IMR-90 (cell line): ENCODE measurements around the gene LLGL1. TPM values are rescaled to one million over a fixed set of nuclear protein-coding genes. Genes with fewer than 3 reads are reported as not detected.

Source experiments
- ATAC-seq: fragments of 200-7000 bp; cut with Tn5 transposase; 2 replicates; pipeline ENCODE4 v1.9.1; 2020; ENCODE audit warnings: low read depth, mild to moderate bottlenecking, moderate library complexity
- BruUV-seq: library from RNA; stranded (reverse); fragments of 400-500 nt; replicated peaks from 2 replicates; lab custom pipeline; 2021; lab: Mats Ljungman, UMichigan
- CTCF ChIA-PET: fragments of 300-600 bp; formaldehyde crosslinking; extraction: SDS; loops from one replicate; lab custom pipeline; 2021; ENCODE audit warnings: antibody characterized with exemption; lab: Yijun Ruan, JAX
- POLR2A ChIA-PET: fragments of 300-600 bp; sonication (Branson Sonifier 250); formaldehyde crosslinking; loops from one replicate; lab custom pipeline; 2022; ENCODE audit warnings: antibody characterized with exemption; ENCODE audit not compliant: unreplicated experiment; lab: Charles Lee
- DNase-seq: peaks from one replicate; pipeline ENCODE4 v3.0.0; 2013
- H2AFZ ChIP-seq: replicated peaks from 2 replicates; pipeline ENCODE3; 2013; ENCODE audit warnings: low read length, mild to moderate bottlenecking; ENCODE audit not compliant: poor library complexity
- H2AK5ac ChIP-seq: 2 replicates; pipeline ENCODE4 v1.6.1; 2013; ENCODE audit warnings: low read depth, low read length, inconsistent platforms
- H2AK9ac ChIP-seq: replicated peaks from 2 replicates; pipeline ENCODE3; 2013; ENCODE audit warnings: mild to moderate bottlenecking, low read depth, low read length, moderate library complexity; ENCODE audit not compliant: poor library complexity
- H2BK120ac ChIP-seq: 2 replicates; pipeline ENCODE4 v1.6.1; 2013; ENCODE audit warnings: low read depth, low read length, inconsistent platforms
- H2BK15ac ChIP-seq: 3 replicates; pipeline ENCODE4 v1.6.1; 2013; ENCODE audit warnings: low read depth, low read length, inconsistent platforms
- H2BK20ac ChIP-seq: 2 replicates; pipeline ENCODE4 v1.6.1; 2013; ENCODE audit warnings: low read depth, mild to moderate bottlenecking, inconsistent platforms, low read length, moderate library complexity
- H2BK5ac ChIP-seq: 2 replicates; pipeline ENCODE4 v1.6.1; 2013; ENCODE audit warnings: mild to moderate bottlenecking, low read depth, low read length, inconsistent platforms; ENCODE audit not compliant: poor library complexity, severe bottlenecking
- H3K14ac ChIP-seq: replicated peaks from 2 replicates; pipeline ENCODE4 v1.6.1; 2013; ENCODE audit warnings: low read depth, low read length, inconsistent platforms
- H3K18ac ChIP-seq: 2 replicates; pipeline ENCODE4 v1.6.1; 2013; ENCODE audit warnings: low read depth, low read length, control low read depth
- H3K23ac ChIP-seq: 2 replicates; pipeline ENCODE4 v1.6.1; 2013; ENCODE audit warnings: low read depth, low read length, inconsistent platforms
- H3K27ac ChIP-seq: 2 replicates; pipeline ENCODE4 v1.5.1; 2013; ENCODE audit warnings: mild to moderate bottlenecking, control low read depth, low read length; ENCODE audit not compliant: insufficient read depth
- H3K27me3 ChIP-seq: 2 replicates; pipeline ENCODE4 v1.6.1; 2013; ENCODE audit warnings: low read length; ENCODE audit not compliant: control insufficient read depth, insufficient read depth
- H3K36me3 ChIP-seq: 2 replicates; pipeline ENCODE4 v1.6.1; 2013; ENCODE audit warnings: low read length, mixed read lengths; ENCODE audit not compliant: control insufficient read depth, insufficient read depth
- H3K4ac ChIP-seq: 2 replicates; pipeline ENCODE4 v1.6.1; 2013; ENCODE audit warnings: low read depth, low read length, inconsistent platforms
- H3K4me1 ChIP-seq: 2 replicates; pipeline ENCODE4 v1.6.1; 2013; ENCODE audit warnings: low read length, mixed read lengths; ENCODE audit not compliant: control insufficient read depth, insufficient read depth
- H3K4me2 ChIP-seq: 2 replicates; pipeline ENCODE4 v1.6.1; 2013; ENCODE audit warnings: low read depth, mild to moderate bottlenecking, control low read depth, low read length, moderate library complexity
- H3K4me3 ChIP-seq: 2 replicates; pipeline ENCODE4 v1.5.1; 2013; ENCODE audit warnings: low read depth, mild to moderate bottlenecking, control low read depth, low read length, moderate library complexity; ENCODE audit not compliant: insufficient read depth
- H3K56ac ChIP-seq: 2 replicates; pipeline ENCODE4 v1.6.1; 2013; ENCODE audit warnings: low read length, inconsistent platforms; ENCODE audit not compliant: insufficient read depth; ENCODE audit errors: extremely low read depth
- H3K79me1 ChIP-seq, 2 experiments: 2 replicates each; pipeline ENCODE4 v1.6.1; 2013; ENCODE audit warnings: low read length in 2 of 2, inconsistent platforms in 1 of 2, low read depth in 1 of 2
- H3K9ac ChIP-seq: 2 replicates; pipeline ENCODE4 v1.6.1; 2013; ENCODE audit warnings: low read depth, low read length, control low read depth
- H3K9me1 ChIP-seq: 2 replicates; pipeline ENCODE4 v1.6.1; 2013; ENCODE audit warnings: low read length, inconsistent platforms; ENCODE audit not compliant: insufficient read depth
- H3K9me3 ChIP-seq: 2 replicates; pipeline ENCODE4 v1.6.1; 2013; ENCODE audit warnings: low read length; ENCODE audit not compliant: control insufficient read depth, insufficient read depth
- H4K20me1 ChIP-seq: 2 replicates; pipeline ENCODE4 v1.6.1; 2013; ENCODE audit warnings: low read length, inconsistent platforms; ENCODE audit not compliant: insufficient read depth
- H4K5ac ChIP-seq: 2 replicates; pipeline ENCODE4 v1.6.1; 2013; ENCODE audit warnings: mild to moderate bottlenecking, low read depth, low read length, control low read depth
- H4K8ac ChIP-seq, 2 experiments: 2 replicates each; pipeline ENCODE4 v1.6.1; 2013; ENCODE audit warnings: low read depth in 2 of 2, low read length in 2 of 2, control low read depth in 1 of 2, inconsistent platforms in 1 of 2
- H4K91ac ChIP-seq: 2 replicates; pipeline ENCODE4 v1.6.1; 2013; ENCODE audit warnings: low read depth, low read length, inconsistent platforms; ENCODE audit not compliant: insufficient read depth
- CEBPB ChIP-seq: IDR thresholded peaks from 2 replicates; pipeline ENCODE4 v1.6.1; 2012; ENCODE audit warnings: low read depth, low read length, improper control_type of control experiment
- CHD1 ChIP-seq: IDR thresholded peaks from 2 replicates; pipeline ENCODE4 v1.6.1; 2012; ENCODE audit warnings: low read depth, low read length, improper control_type of control experiment
- MXI1 ChIP-seq: IDR thresholded peaks from 2 replicates; pipeline ENCODE4 v1.6.1; 2012; ENCODE audit warnings: low read depth, mild to moderate bottlenecking, low read length, moderate library complexity, borderline replicate concordance
- NFE2L2 ChIP-seq: fragments of 150-350 bp; IDR thresholded peaks from 2 replicates; pipeline ENCODE4 v1.6.1; 2016; ENCODE audit warnings: low read depth, mild to moderate bottlenecking, low read length
- SMC3 ChIP-seq: fragments of 150-350 bp; IDR thresholded peaks from 2 replicates; pipeline ENCODE4 v1.6.1; 2016; ENCODE audit warnings: low read depth, mild to moderate bottlenecking, antibody characterized with exemption, low read length, moderate library complexity
- WGBS, 2 experiments: methylation state at CpG; one replicate each; pipeline versions ENCODE4 v1.1.5 to v1.1.7; 2013; ENCODE audit warnings: missing lambda C conversion rate in 2 of 2; ENCODE audit not compliant: insufficient read length in 1 of 2; ENCODE audit errors: extremely low coverage in 2 of 2; 5-methylcytosine and 5-hydroxymethylcytosine counted together
- dilution Hi-C: fragments of 300-500 bp; cut with HindIII; formaldehyde crosslinking; loops from one replicate; pipeline ENCODE4 v1.14.3; 2018; ENCODE audit warnings: low sequenced_read_pairs; ENCODE audit not compliant: unreplicated experiment
- in situ Hi-C: fragments of 300-500 bp; cut with MboI; formaldehyde crosslinking; loops from 3 replicates; pipeline ENCODE4 v1.14.3; 2019; ENCODE audit warnings: low sequenced_read_pairs, inconsistent platforms, mixed read lengths
- intact Hi-C: fragments of 100-400 bp; cut with micrococcal nuclease; formaldehyde crosslinking; loops from 2 replicates; pipeline ENCODE4 v1.10.0; 2022
- polyA plus RNA-seq, 3 experiments: library from polyadenylated mRNA; depleted of rRNA; stranded (reverse); fragments of >200 nt; gene quantifications; 2 replicates each; pipeline ENCODE4 v1.2.3, GENCODE V29; 2012; ENCODE audit warnings: low replicate concordance in 1 of 3
- total RNA-seq: library from RNA; depleted of rRNA; stranded (reverse); fragments of >200 nt; gene quantifications from 2 replicates; pipeline ENCODE4 v1.2.3, GENCODE V29; 2012
- TF ChIP-seq, protein P1 (sequence below): fragments of 150-350 bp; IDR thresholded peaks from 2 replicates; pipeline ENCODE4 v1.6.1; 2016; ENCODE audit warnings: low read depth, mild to moderate bottlenecking, low read length, moderate library complexity, borderline replicate concordance

The LLGL1 gene
- total and polyA plus RNA-seq, 2 of the 4 experiments (the other 2 are of a cell fraction): 40.1 to 52.9 TPM

DNA sequence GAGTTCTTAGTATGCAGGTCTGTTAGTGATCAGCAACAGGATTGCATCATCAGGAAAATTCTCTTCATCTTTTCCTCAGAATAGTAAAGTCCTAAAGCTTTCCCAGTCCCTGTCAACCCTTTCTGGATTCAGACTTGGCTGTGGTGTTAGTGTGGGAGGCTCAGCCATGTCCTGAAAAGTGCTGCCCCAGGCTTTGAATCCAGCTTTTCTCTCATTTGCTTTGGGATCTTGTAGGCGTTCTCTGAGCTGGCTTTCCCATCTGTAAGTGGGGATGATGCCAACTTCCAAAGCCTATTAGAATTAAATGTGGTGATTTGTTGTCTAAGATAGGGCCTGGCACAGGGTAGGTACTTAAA, 38.8 kb upstream of the LLGL1 start:
- Histone ChIP-seq H4K20me1 (peaks cover 73% of the 10 kb centered on the region), H3K4me2 (peak overlapping the region; percentile 89), H3K9me3 (no peaks in the 10 kb centered on the region), H3K4me3 (peak overlapping the region; percentile 51), H2BK20ac (no peak overlapping the region), H2AK5ac (peak overlapping the region; percentile 35), H3K27ac (peak overlapping the region; percentile 53; the same call in 1 of the 2 replicates), H2BK5ac (no peak overlapping the region), H3K14ac (peak overlapping the region; percentile 69), H3K18ac (no peak overlapping the region), H3K27me3 (no peaks in the 10 kb centered on the region), H3K4ac (peak overlapping the region; percentile 22), H2AFZ (no peak overlapping the region), H4K5ac (no peak overlapping the region), H3K4me1 (peaks cover 37% of the 10 kb centered on the region), H3K56ac (0 out of 2 replicates have a peak overlapping the region, but pooled peaks have one; percentile 8), H2AK9ac (no peak overlapping the region), H4K91ac (no peak overlapping the region; the same call in 1 of the 2 replicates), H3K23ac (peak overlapping the region; percentile 96), H3K36me3 (peaks cover 29% of the 10 kb centered on the region), H3K9ac (peak overlapping the region; percentile 92), H2BK15ac (no peak overlapping the region), H3K9me1 (peaks cover 44% of the 10 kb centered on the region), H2BK120ac (no peak overlapping the region), H3K79me1 (peaks cover 17 to 75% of the 10 kb centered on the region in 2 experiments), H4K8ac (no peak overlapping the region)
- ATAC-seq (no peak), DNase-seq (peak; percentile 47)
- no TSS peak for BruUV-seq
- CTCF ChIA-PET: no interaction called here
- POLR2A ChIA-PET: no interaction called here
- in situ Hi-C loops (no loop called here), intact Hi-C loops (no loop called here), dilution Hi-C loops (no loop called here)
- WGBS, 2 experiments: no CpG with 5 or more reads among the region's 1 CpG
- TF ChIP-seq NFE2L2: no peak
- TF ChIP-seq CEBPB: peak; percentile 93
- TF ChIP-seq, protein P1, sequence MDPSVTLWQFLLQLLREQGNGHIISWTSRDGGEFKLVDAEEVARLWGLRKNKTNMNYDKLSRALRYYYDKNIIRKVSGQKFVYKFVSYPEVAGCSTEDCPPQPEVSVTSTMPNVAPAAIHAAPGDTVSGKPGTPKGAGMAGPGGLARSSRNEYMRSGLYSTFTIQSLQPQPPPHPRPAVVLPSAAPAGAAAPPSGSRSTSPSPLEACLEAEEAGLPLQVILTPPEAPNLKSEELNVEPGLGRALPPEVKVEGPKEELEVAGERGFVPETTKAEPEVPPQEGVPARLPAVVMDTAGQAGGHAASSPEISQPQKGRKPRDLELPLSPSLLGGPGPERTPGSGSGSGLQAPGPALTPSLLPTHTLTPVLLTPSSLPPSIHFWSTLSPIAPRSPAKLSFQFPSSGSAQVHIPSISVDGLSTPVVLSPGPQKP: no peak
- TF ChIP-seq CHD1: no peak
- TF ChIP-seq MXI1: no peak
- TF ChIP-seq SMC3: no peak
